ENCODE data around the gene BEST3.

DNA sequence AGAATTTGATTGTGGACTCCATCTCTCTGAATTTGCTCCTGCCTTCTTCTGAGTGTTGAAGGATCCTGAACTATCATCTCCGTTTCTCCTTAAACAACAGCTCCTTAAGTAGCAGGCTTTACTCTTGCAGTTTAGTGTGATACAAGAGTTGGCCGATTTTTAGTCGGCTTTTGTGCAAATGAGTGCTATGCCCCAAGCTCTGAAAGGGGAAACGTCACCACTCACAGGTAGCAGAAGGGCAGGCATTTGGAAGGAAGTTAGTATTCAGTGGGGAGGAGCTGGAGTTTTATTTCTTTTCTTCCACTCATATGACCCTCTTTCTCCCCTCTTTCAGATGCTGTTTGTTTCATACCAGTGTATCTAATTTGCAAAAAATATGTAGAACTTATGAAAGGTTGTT lies 51.9 kb downstream of the BEST3 start:
- TF ChIP-seq, protein P1, sequence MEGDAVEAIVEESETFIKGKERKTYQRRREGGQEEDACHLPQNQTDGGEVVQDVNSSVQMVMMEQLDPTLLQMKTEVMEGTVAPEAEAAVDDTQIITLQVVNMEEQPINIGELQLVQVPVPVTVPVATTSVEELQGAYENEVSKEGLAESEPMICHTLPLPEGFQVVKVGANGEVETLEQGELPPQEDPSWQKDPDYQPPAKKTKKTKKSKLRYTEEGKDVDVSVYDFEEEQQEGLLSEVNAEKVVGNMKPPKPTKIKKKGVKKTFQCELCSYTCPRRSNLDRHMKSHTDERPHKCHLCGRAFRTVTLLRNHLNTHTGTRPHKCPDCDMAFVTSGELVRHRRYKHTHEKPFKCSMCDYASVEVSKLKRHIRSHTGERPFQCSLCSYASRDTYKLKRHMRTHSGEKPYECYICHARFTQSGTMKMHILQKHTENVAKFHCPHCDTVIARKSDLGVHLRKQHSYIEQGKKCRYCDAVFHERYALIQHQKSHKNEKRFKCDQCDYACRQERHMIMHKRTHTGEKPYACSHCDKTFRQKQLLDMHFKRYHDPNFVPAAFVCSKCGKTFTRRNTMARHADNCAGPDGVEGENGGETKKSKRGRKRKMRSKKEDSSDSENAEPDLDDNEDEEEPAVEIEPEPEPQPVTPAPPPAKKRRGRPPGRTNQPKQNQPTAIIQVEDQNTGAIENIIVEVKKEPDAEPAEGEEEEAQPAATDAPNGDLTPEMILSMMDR (IDR thresholded peaks at IDR 0.05; ENCODE audit: extremely low read depth in 1 of 2, insufficient read depth in 1 of 2, low read depth in 1 of 2, low read length in 2 of 2): no peak
- no peak for TF ChIP-seq POLR2A (IDR thresholded peaks at IDR 0.05; ENCODE audit: low read depth, low read length)
- TF ChIP-seq EZH2 (IDR thresholded peaks at IDR 0.05; ENCODE audit: borderline replicate concordance, low read depth, low read length, severe bottlenecking): no peak
- no peak for TF ChIP-seq POLR2AphosphoS5 (IDR thresholded peaks at IDR 0.05; ENCODE audit: insufficient read depth, low read depth, low read length)
